Prostate gland (tissue), 2 donors: ENCODE results near the gene INTS3. TPM values are rescaled to one million over a fixed set of nuclear protein-coding genes. Genes with fewer than 3 reads are reported as not detected.

Experiments used
- DNase-seq: peaks from one replicate; pipeline ENCODE4 v3.0.0-alpha.2; 2019; ENCODE audit warnings: low spot score
- H3K27ac ChIP-seq, 2 donors: fragments of 200-600 bp; sonication (generic); 2 replicates each; pipeline ENCODE4 v1.5.1; 2017 to 2019
- H3K27me3 ChIP-seq: fragments of 200-600 bp; sonication (generic); replicated peaks from 2 replicates; pipeline ENCODE4 v1.5.1; 2019; ENCODE audit not compliant: insufficient read depth
- H3K36me3 ChIP-seq, 2 donors: fragments of 200-600 bp; sonication (generic); 1 replicate in 1 of 2; 2 replicates in 1 of 2; pipeline versions ENCODE4 v1.5.1 to v1.8.1; 2017 to 2019
- H3K4me1 ChIP-seq: fragments of 200-600 bp; sonication (generic); replicated peaks from 2 replicates; pipeline ENCODE4 v1.5.1; 2019
- H3K4me3 ChIP-seq, 2 donors: fragments of 200-600 bp; sonication (generic); 2 replicates each; pipeline ENCODE4 v1.5.1; 2017 to 2019
- H3K9me3 ChIP-seq: fragments of 200-600 bp; sonication (generic); 2 replicates; pipeline ENCODE4 v1.5.1; 2017
- POLR2A ChIP-seq: fragments of 450-650 bp; IDR thresholded peaks from one replicate; pipeline ENCODE4 v1.6.1; 2016; ENCODE audit warnings: antibody characterized with exemption, mild to moderate bottlenecking
- POLR2AphosphoS5 ChIP-seq: sonication (generic); formaldehyde crosslinking; IDR thresholded peaks from one replicate; pipeline ENCODE4 v1.6.1; 2017; ENCODE audit warnings: antibody characterized with exemption
- WGBS: methylation state at CpG from one replicate; pipeline ENCODE4 v1.1.5; 2018; 5-methylcytosine and 5-hydroxymethylcytosine counted together
- intact Hi-C: fragments of 100-400 bp; cut with DNase I; formaldehyde crosslinking; loops from one replicate; pipeline ENCODE4 v1.14.2; 2022
- microRNA-seq: library from miRNA; unstranded; fragments of <30 nt; microRNA quantifications from one replicate; pipeline ENCODE4, GENCODE V29; 2016
- small RNA-seq, 2 donors: library from RNA; depleted of rRNA; stranded (forward); fragments of <200 nt; gene quantifications; one replicate each; pipeline ENCODE3, GENCODE V24; 2016
- total RNA-seq, 2 donors: library from RNA; depleted of rRNA; stranded (reverse); fragments of >200 nt; gene quantifications; one replicate each; pipeline ENCODE4 v1.1.0, GENCODE V29; 2016
- TF ChIP-seq, protein P1 (sequence below), 4 experiments: fragments of 200-600 bp in 2 of 4; fragments of 450-650 bp in 2 of 4; sonication (generic) in 2 of 4; IDR thresholded peaks; 1 replicate in 3 of 4; 2 replicates in 1 of 4; pipeline ENCODE4 v1.5.1; 2016 to 2019; ENCODE audit warnings: antibody characterized with exemption in 4 of 4, mild to moderate bottlenecking in 2 of 4, moderate library complexity in 2 of 4

INTS3 gene
- total RNA-seq, 2 donors from 2014 or later = 26.1 to 70.0 TPM

DNA sequence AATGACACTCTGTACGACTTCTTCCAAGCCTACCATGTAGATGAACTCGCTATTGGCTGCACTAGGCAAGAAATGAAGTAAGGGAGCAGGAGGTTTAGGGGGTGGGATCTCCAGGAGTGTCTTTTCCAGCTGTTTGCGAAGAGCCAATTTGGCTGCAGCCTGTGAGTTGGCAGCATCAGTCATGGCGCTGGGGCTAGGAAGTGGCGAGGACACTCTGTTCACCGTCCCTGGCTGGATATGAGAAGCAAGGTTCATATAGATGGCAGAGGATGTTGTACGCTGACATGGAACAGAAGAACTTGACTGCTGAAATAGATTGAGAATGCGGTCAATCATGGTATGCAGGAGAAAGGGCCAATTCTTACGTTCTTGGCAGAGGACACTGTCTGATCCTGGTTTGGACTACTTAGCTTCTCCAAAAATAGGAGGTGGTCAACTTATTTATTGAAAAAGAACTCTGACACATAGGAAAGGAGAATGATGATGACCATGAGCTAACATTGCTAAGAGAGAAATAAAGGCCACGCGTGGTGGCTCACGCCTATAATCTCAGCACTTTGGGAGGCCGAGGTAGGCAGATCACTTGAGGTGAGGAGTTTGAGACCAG, 88.5 kb downstream of the INTS3 start:
- 88% methylated on average over 13 of the region's 13 CpGs for WGBS
- Histone ChIP-seq H3K27me3 (no peaks in the 10 kb centered on the region), H3K9me3 (no peaks in the 10 kb centered on the region), H3K4me1 (no peaks in the 10 kb centered on the region), H3K27ac (no peak overlapping the region), H3K4me3 (no peak overlapping the region), H3K36me3 (peaks cover 5 to 20% of the 10 kb centered on the region in 2 donors)
- DNase-seq = no peak
- intact Hi-C loops = no loop called here
- TF ChIP-seq, protein P1, sequence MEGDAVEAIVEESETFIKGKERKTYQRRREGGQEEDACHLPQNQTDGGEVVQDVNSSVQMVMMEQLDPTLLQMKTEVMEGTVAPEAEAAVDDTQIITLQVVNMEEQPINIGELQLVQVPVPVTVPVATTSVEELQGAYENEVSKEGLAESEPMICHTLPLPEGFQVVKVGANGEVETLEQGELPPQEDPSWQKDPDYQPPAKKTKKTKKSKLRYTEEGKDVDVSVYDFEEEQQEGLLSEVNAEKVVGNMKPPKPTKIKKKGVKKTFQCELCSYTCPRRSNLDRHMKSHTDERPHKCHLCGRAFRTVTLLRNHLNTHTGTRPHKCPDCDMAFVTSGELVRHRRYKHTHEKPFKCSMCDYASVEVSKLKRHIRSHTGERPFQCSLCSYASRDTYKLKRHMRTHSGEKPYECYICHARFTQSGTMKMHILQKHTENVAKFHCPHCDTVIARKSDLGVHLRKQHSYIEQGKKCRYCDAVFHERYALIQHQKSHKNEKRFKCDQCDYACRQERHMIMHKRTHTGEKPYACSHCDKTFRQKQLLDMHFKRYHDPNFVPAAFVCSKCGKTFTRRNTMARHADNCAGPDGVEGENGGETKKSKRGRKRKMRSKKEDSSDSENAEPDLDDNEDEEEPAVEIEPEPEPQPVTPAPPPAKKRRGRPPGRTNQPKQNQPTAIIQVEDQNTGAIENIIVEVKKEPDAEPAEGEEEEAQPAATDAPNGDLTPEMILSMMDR (IDR thresholded peaks at IDR 0.05) = no peak
- TF ChIP-seq POLR2A (no peak), POLR2AphosphoS5 (no peak)

DNA sequence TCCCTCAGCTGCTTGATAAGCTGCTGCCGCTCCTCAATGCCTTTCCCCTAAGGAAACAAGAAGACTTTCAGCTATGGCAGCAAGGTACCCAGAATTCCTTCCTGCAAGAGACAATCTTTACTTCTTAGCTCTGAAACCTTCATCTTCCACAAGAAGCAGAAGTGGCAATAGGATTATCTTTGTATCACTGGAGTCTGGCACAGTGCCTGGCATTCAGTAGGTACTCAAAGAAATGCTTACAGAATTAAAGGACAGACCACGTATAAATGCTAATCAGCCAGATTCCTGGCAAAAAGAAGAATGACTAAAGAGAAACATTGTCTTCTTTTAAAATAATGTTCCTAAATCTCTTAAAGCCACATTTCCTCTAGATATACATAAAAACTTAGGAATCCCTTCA, 91.0 kb downstream of the INTS3 start:
- no peak overlapping the region for H3K4me3 ChIP-seq
- H3K27ac ChIP-seq = no peak overlapping the region
- no peaks in the 10 kb centered on the region for H3K9me3 ChIP-seq
- intact Hi-C loops = no loop called here
- H3K27me3 ChIP-seq = no peaks in the 10 kb centered on the region
- H3K4me1 ChIP-seq = no peaks in the 10 kb centered on the region
- TF ChIP-seq POLR2AphosphoS5 (no peak), POLR2A (no peak)
- TF ChIP-seq, protein P1 (IDR thresholded peaks at IDR 0.05) = no peak
- 69% methylated on average over 2 of the region's 2 CpGs for WGBS
- H3K36me3 ChIP-seq = peaks cover 5 to 15% of the 10 kb centered on the region in 2 donors
- DNase-seq = no peak

Small RNAs within 50 kb of the gene (microRNA-seq; reads per million reads assigned to microRNA genes)
- not detected for gene MIR8083

Small RNAs within 50 kb of the gene (small RNA-seq; reads per million reads assigned to genes)
- gene MIR8083 (0 reads per million in 2 donors), gene RF00019 (0 reads per million in 2 donors), gene RN7SL372P (0 reads per million in 2 donors)

Other genes starting within 250 kb of the INTS3 start
- gene S100A6, start 192.1 kb upstream of the INTS3 start, total RNA-seq = 100 to 1,000 TPM; 184 to 279 TPM
- gene S100A5, start 187.1 kb upstream of the INTS3 start, total RNA-seq = not detected
- 10 to 100 TPM; 56.3 to 71.3 TPM for gene S100A4, start 182.2 kb upstream of the INTS3 start, total RNA-seq
- under 1 TPM in 1 of 2 donors, not detected in 1; 0.46 TPM for gene S100A3, start 178.8 kb upstream of the INTS3 start, total RNA-seq
- gene S100A2, start 162.2 kb upstream of the INTS3 start, total RNA-seq = 10 to 100 TPM; 14.1 to 22.6 TPM
- 100 to 1,000 TPM in 1 of 2 donors, 10 to 100 TPM in 1; 78.4 to 165 TPM for gene S100A16, start 114.9 kb upstream of the INTS3 start, total RNA-seq
- gene S100A14, start 111.7 kb upstream of the INTS3 start, total RNA-seq = 10 to 100 TPM; 13.5 to 25.0 TPM
- 10 to 100 TPM; 53.3 to 96.5 TPM for gene S100A13, start 100.5 kb upstream of the INTS3 start, total RNA-seq
- 10 to 100 TPM in 1 of 2 donors, 1 to 10 TPM in 1; 9.1 to 10.7 TPM for gene S100A1, start 99.6 kb upstream of the INTS3 start, total RNA-seq
- gene CHTOP, start 94.0 kb upstream of the INTS3 start, total RNA-seq = 10 to 100 TPM; 60.6 to 74.4 TPM
- 10 to 100 TPM; 64.9 to 73.0 TPM for gene SNAPIN, start 69.3 kb upstream of the INTS3 start, total RNA-seq
- gene ILF2, start 57.1 kb upstream of the INTS3 start, total RNA-seq = 100 to 1,000 TPM; 116 to 122 TPM
- 1 to 10 TPM; 2.9 to 6.0 TPM for gene NPR1, start 49.4 kb upstream of the INTS3 start, total RNA-seq
- 10 to 100 TPM; 27.4 to 30.9 TPM for gene SLC27A3, start 47.4 kb downstream of the INTS3 start, total RNA-seq
- 10 to 100 TPM; 24.5 to 29.7 TPM for gene GATAD2B, start 194.9 kb downstream of the INTS3 start, total RNA-seq
- gene DENND4B, start 218.7 kb downstream of the INTS3 start, total RNA-seq = 10 to 100 TPM; 18.1 to 28.3 TPM
- gene CRTC2, start 230.6 kb downstream of the INTS3 start, total RNA-seq = 10 to 100 TPM; 18.5 to 30.2 TPM
- 100 to 1,000 TPM in 1 of 2 donors, 10 to 100 TPM in 1; 88.6 to 122 TPM for gene SLC39A1, start 235.5 kb downstream of the INTS3 start, total RNA-seq
- 100 to 1,000 TPM; 109 to 386 TPM for gene CREB3L4, start 239.9 kb downstream of the INTS3 start, total RNA-seq
- 100 to 1,000 TPM; 234 to 404 TPM for gene JTB, start 249.6 kb downstream of the INTS3 start, total RNA-seq